ENCODE results near the gene SPTA1.

The SPTA1 gene

DNA sequence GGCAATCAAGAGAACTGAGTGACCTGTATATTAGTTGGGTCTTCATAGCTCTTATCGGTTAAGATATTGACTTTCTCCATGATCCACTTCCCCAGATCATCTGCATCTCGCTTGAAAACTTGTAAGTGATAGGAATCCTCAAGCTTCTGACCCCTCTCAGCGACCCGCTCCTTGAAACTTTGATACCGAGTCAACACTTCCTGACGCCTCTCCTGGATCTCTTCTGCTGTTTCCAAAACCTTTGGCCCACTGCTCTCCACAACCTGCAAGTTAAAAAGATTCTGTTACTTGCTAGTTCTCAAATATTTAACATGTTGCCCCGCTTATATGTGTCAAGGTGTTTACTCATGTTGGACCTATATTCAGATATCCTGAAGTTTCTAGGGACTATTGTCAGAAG lies 1.4 kb downstream of the SPTA1 start:
- peak; percentile 65 for DNase-seq (ENCODE audit: low spot score)

DNA sequence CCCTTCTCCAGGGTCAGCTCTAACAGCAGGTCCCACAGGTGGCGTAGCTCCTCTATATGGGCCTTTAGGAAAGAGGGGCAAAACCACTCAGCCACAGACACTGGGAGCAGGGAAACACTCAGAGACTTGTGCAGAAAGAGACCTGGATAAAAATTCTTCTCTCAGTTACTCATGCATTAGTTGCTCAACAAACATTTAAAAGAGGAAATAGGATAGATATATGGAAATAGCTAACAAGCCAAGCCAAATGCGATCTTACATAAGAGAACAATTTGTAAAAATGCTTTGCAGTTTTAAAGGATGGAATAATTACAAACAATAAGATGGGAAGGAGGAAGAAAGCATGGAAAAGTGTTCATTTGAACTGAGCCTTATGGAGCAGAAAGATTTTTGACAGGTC lies 4.9 kb downstream of the SPTA1 start:
- no peak for DNase-seq (ENCODE audit: low spot score)

DNA sequence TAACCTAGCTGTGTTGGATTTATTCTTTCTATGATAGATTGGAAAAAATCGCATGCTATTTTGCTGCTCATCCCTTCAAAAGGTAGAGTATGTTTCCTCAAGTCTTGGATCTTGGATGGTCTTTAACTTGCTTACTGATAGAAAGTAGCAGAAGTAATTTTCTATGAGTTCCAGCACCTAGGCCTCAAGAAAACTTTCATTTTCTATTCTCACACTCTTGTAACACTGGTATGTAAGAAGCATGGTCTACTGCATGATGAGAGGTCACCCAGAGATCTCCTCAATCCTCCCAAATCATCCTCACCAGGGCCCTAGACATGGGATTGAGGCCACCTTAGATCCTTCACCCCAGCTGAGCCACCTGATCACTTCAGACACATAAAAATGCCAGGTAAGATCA lies 7.2 kb downstream of the SPTA1 start:
- no peak for DNase-seq (ENCODE audit: low spot score)

DNA sequence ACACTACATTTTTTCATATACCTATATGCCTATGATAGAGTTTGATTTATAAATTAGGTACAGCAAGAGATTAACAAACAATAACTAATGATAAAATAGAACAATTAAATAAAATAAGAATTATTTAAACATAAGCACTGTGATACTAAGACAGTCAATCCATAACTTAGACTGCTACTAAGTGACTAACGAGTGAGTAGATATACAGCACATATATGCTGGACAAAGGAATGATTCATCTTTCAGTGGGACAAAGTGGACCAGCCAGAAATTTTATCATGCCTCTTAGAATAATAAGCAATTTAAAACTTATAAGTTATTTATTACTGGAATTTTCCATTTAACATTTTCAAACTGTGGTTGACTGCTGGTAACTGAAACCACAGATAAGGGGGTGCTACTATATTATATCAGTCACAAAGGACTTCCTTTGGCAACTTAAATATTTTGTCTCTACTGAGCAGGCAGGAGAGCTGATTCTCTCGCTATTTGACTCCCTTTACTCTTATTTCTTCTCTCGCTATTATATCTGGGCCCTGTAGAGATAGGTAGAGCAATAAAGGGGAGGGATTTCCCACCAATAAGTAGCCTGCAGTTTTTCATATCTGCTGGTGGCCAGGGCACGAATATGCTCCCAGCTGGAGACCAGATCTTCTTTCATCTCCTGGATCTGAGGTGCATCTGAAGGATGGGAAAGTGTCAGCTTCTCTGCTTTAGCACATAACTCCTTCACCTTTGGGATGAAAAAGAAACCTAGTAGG lies 10.8 kb downstream of the SPTA1 start:
- DNase-seq (ENCODE audit: low spot score) = no peak

DNA sequence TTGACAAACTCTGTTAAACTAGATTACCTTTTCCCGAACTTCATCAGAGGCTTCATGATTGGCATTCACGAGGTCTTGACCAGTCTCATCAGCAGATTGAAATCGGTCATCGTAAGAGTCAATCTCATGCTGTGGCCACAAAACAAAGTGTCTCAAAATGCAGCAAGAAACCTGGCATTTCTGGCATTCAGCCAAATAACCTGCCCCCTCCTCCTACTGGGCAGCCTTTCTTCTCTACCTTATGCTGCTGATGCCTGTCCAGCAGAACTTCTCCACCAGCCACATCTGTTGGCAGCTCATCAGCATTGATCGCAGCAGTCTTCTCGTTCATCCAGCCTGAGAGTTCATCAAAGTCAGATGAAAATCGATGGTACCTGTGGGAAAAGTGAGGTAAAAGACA lies 12.2 kb downstream of the SPTA1 start:
- DNase-seq (ENCODE audit: low spot score) = no peak

DNA sequence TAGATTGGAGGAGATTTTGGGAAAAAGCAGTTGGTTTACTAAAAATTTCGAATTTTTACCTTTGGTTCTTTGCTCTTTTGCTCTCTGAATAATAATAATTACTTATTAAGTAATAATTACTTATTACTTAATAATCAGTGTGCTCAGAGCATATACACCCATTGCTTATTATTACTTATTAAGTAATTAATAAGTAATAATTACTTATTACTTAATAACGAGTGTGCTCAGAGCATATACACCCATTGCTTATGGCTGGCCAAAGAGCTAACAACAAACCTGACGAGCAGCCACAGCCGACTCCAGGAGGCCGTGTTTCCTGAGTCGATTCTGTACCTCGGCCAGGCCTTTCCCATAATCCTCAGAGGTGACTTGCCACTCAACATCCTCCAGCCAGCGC lies 20.5 kb downstream of the SPTA1 start:
- DNase-seq (ENCODE audit: low spot score) = no peak

DNA sequence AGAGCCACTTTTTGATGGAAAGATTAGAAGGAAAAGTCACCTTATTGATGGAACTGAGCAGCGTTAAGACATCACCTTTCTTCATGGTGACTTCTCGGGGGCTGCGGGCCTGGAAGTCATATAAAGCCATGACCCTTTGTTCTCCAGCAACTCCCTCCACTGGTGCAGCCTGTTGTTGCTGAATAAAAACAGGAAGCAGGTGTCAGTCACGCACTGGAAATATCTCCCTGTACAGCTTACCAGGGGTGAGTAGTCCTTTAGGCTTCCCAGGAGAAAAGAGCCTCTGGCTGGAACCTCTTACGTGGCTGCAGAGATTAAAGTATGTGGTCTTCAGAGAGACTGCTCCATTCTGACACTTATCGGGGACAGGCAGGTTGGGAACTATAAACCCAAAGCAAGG lies 31.9 kb downstream of the SPTA1 start:
- no peak for DNase-seq (ENCODE audit: low spot score)

DNA sequence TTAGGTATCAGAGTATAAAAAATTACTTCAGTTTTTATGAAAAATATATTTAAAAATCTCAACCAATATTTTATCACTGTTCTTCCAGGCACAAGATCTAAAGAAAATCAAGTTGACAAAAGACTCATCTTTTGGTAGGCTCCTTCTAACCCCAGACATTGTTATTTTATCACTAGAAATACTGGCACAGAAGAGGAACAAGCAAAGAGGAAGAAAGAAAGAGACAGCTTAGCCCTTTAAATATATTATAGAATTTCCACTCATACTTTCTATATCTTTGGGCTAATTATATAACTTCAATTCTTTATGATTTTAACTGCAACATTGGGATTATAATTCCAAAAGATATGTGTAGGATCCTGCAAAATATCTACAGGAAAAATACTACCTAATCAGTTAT lies 32.4 kb downstream of the SPTA1 start:
- DNase-seq (ENCODE audit: low spot score) = no peak

DNA sequence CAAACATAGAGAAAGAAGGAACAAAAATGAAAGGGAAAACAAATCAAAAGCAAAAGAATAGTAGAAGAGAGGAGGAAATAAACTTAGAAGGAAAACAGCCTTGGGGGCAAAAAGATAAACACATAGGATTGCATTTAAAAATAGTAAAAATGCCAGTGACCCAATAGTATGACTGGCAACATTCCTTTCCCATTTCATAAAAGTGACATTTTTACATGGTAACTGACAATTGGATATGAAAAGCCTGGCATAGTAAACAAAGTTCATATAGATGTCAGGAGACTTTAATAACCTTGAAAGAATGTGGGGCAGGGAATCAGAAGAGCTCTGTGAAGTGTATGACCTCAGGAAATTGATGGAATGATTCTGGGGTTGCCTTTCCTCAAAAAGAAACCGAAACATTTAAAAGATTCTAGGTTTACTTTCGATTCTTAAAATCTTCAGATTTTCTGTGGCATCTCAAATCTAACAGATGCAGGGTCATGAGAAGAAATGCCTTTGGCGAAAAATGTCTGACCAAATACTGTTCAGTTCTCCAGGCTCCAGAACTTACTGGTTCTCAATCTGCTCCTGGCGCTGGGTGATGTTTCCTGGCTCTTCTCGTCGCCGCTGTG lies 33.7 kb downstream of the SPTA1 start:
- DNase-seq (ENCODE audit: low spot score) = no peak

DNA sequence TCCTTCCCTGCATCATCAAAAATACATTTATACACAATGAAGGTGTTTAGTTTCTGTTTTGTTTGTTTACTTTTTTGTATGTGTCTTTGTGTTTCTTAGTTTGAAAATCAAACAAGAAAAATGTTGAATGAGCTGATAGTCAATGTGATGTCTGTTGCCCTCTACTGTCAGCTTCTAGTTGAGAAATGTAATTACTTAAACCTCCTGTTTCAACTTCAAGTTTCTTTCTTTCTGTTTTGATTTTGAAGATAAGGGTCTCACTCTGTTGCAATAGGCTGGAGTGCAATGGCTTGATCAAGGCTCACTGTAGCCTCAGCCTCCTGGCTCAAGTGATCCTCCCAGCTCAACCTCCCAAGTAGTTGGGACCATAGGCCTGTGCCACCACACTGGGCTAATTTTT lies 37.5 kb downstream of the SPTA1 start:
- DNase-seq (ENCODE audit: low spot score) = no peak

DNA sequence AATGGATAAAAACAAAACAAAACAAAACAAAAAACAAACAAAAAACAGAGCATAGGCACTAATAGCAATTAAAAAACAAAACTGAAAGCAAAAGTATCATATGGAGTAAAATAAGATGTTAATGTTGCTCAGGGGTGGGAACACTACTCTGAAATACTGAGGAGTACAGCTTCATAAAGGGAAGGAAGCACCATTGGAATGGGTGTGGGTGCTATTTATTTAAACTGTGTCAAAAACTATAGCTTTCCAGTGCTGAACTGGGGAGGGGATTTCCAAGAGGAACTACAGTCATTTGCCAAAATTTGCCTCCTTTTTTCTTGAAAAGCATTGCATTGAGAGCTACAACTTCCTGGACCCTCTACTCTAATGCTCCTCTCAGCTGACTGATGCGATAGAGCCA lies 40.0 kb downstream of the SPTA1 start:
- no peak for DNase-seq (ENCODE audit: low spot score)

DNA sequence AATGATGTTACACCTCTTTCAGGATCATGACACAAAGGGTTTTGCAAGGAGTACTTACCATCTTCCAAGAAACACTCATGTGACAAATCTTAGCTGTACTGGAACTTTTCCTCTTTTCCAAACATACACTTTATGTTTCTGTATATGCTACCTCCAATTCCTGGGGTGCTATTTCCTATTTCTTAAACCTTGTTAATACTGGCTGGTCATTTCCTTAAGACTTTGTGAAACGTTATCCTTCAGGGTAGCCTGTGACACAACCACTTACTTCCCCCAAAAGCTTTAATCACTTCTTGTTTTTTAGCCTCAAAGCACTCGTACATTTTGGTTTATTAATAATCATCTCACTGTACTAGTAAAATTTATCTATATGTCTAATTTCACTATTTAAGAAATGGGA lies 42.1 kb downstream of the SPTA1 start:
- DNase-seq (ENCODE audit: low spot score) = no peak

DNA sequence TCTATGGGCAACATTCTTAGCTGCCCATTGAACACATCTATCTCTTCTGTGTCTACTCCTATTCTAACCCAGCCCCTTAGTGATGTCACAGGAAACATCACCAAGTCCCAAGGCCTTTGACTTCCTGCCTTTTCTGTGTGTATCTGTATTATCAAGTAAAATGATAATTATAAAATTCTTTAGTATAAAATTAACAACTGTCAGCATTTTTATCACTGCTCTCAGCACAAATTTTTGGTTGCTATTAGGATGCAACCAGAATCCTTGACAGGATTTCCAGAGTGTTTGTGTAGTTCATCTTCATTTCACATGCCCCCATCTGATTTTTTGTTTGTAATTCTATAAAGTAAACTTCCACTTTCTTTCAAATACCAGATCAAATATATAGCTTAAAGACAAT lies 47.6 kb downstream of the SPTA1 start:
- DNase-seq (ENCODE audit: low spot score) = no peak

DNA sequence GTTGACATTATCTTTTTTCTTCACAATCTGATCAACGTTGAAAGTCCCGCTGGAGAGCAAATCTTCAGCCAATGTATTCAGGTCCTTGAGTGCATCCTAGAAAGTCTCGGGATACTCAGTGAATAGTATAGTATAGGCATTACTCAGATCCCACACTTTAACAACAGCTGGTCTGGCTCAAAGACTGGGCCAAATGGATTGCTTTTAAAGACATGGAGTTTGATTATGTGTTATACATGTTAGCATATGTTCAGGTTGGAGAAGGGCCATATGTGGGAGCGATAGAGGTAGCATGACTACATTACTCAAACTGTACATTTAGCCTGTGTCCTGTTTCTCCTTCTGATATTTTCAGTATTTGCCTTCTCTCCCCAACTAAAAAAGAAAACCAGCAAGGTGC lies 48.4 kb downstream of the SPTA1 start:
- DNase-seq (ENCODE audit: low spot score) = no peak

DNA sequence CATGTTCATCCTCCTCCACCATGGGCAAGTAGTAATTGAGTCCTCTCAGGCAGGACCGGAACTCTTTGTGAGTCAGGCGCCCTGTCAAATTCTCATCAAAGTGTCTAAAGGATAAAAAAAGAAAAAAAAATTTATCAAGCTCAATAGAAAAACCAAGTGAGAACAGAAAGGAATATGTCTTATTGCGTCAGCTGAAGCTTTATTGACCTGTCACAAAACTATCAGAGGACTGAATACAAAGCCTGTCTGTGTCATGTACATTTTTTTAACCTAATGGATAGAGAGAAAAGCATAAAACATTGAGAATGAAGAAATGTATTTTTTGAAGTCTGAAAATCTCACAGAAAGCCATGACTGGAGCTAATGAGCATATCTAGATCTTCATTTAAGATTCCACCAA lies 72.8 kb downstream of the SPTA1 start:
- DNase-seq (ENCODE audit: low spot score) = peak; percentile 2

DNA sequence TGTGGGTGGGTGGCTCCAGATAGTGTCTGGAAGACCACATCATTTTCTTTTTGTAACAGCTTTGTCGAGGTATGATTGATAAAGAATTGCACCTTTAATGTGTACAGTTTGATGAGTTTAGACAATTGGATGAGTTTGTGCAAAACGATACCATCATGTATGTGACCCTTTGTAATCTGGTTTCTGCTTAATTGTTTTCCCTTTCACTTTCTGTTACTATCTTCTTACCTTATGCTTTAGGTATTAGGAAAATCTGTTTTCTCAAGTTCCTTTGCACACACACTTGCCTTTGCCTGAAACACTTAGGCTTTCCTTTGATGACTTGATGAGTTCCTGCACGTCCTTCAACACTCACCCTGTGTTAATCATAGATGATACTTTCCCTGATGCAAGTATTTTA lies 74.6 kb downstream of the SPTA1 start:
- peak; percentile 6 for DNase-seq (ENCODE audit: low spot score)

DNA sequence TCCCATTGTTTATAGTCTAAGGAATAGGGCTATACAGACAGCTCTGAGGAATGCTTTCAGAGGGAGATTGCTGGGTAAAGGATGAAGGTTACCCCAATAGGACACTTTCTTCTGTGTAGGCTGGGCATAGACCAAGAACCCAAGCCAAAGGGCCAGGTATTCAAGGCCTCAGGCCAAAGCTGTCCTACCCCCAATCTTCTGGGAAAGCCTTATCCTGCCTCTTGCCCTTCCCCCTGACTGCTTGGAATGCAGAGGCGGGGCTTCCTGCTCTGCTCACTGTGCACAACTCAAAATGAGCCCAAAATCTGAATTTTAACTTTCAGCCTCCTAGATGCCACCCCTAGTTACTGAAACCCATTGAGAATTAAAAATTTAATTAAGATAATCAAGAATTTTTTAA lies 79.2 kb downstream of the SPTA1 start:
- DNase-seq (ENCODE audit: low spot score) = peak; percentile 23

DNA sequence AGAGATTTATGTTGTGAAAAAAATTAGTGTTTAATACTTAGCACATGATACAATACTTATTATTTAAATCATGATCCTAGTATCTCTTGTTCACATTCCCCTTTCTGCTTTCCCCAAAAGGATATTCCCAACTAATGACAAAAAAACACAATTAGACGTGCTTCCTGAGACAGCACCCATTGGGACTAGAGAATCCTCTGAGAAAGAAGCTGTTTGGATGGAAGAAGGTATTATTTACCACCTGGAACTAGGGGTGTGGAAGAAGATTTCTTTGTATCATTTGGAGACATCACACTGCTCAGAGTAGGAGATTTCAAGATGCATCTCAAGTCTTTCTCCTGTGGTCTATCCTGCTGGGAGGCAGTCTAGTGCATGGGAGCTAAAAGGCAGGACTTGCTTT lies 81.5 kb downstream of the SPTA1 start, which contains the start of gene OR10Z1:
Gene OR10Z1, plus strand, starts transcription at position 301 of the 400 bp plus-strand sequence. CDS start 1,171 bp downstream, outside the sequence.
- no peak for DNase-seq (ENCODE audit: low spot score)

DNA sequence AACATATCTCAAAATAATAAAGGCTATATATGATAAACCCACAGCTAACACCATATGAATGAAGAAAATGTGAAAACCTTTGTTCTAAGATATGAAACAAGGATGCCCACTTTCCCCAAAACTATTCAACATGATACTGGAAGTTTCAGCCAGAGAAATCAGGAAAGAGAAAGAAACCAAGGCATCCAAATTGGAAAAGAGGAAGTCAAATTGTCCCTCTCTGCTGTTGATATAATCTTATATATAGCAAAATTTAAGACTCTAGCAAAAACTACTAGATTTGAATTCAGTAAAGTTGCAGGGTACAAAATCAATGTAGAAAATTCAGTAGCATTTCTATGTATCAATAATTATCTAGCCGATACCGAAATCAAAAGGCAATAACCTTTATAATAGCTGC lies 85.8 kb downstream of the SPTA1 start:
- DNase-seq (ENCODE audit: low spot score) = no peak

DNA sequence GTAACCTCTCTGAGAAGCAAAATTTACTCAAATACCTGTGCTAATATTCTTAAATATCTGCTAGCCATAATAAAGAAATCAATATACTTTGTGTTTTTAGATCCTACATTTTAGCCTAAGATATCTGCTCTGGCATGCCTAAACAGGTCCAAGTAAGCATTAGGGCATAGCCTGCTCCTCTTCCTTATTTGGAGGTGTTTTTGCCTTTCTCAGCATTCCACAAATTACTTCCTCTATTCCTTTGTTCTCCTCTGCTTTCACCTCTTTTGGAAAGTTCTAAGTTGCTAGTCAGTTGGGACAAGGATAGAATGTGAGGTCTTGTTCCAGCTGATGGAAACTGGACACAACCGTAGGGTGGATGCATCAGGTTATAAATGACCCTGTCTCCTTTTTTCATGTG lies 99.6 kb downstream of the SPTA1 start:
- DNase-seq (ENCODE audit: low spot score) = no peak

DNA sequence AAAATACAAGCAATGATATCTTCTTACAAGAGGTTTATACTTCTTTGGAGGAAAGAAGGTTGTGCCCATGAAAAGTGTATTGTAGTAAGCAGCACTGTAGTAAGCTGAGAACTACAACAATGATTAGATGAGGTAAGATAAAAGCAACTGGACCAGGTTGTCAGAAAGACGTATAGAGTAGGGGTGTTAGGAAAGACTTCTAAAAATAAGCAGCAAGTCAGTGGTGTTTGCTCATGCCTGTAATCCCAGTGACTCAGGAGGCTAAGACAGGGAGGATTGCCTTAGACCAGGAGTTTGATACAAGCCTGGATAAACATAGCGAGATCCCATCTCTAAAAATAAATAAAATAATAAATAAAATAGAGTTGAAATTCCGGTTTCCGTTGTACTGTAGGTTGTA lies 102.6 kb downstream of the SPTA1 start:
- no peak for DNase-seq (ENCODE audit: low spot score)

DNA sequence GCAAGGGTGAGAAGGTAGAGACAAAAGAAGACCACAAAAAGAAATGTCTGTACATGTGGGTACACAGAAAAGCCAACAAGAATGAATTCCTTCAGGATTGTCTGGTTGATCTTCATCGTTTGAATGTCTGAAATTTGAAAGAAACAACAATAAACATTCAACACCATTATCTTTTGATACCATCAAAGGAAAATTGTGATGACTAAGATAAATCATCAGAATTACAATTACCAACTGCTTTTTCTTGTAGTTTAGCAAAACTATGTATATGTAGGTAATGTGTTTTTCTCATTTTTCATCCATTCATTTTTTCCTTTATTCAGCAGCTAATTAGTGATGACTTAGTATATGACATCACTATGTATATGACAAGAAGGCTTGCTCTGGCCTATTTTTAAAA lies 106.8 kb downstream of the SPTA1 start, which contains the start of gene OR10X1:
Gene OR10X1, minus strand, starts transcription at position 167 of the 400 bp plus-strand sequence. Its CDS starts 0 bp downstream, at position 167.
- no peak for DNase-seq (ENCODE audit: low spot score)

DNA sequence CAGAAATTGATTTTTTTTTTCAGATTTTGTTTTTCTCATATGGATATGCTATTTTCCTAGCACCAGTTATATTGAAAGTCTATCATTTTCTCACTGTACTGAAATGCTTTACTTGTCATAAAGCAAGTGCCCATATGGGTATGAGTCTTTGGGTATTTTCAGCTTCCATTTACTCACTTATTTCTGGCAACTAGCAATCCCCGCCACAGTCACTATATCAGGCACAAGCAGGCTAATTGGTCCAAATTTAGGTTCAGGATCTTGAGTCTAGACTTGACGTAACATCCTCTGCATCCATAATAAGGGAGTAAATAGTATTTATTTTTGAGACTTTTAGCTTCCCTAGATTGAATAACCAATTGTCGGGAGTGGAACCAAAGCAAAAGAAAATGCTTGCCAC lies 109.0 kb downstream of the SPTA1 start:
- DNase-seq (ENCODE audit: low spot score) = no peak

DNA sequence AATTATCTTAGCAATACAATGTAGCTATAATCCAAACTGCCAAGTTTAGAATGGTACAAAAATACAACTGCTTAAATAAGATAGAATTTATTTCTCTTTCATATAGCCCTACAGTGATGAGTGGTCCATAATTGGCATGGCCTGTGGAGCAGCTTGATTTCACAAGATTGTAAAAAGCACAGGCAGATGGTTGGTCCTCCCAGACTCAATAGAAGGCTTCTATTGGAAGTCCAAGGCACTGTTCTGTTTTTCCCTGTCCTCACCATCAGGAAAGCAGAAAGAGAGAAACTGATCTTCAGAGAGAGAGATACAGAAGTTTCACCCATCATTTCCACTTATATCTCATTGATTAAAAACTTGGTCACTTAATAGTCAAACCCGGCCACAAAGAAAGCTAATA lies 114.3 kb downstream of the SPTA1 start:
- DNase-seq (ENCODE audit: low spot score) = no peak
